Lower lobe of right lung (tissue), 2 donors: ENCODE data around the gene RNF123. TPM values are rescaled to one million over a fixed set of nuclear protein-coding genes. Genes with fewer than 3 reads are reported as not detected.
A peak's percentile ranks its signal among the peaks of the same experiment; 100 is the strongest.

Source experiments
- ATAC-seq, 2 donors: fragments of 200-7000 bp; cut with Tn5 transposase; one replicate each; pipeline ENCODE4 v1.9.1; 2020 to 2022; ENCODE audit warnings: mild to moderate bottlenecking in 2 of 2, moderate library complexity in 2 of 2
- DNase-seq: peaks from one replicate; pipeline ENCODE4 v3.0.0-alpha.2; 2020
- H3K27ac ChIP-seq: fragments of 200-600 bp; one replicate; pipeline ENCODE4 v1.8.0; 2022
- H3K27me3 ChIP-seq: fragments of 200-600 bp; one replicate; pipeline ENCODE4 v1.8.0; 2022; ENCODE audit warnings: low read depth
- H3K36me3 ChIP-seq: fragments of 200-600 bp; one replicate; pipeline ENCODE4 v1.8.0; 2022; ENCODE audit warnings: mild to moderate bottlenecking
- H3K4me1 ChIP-seq: fragments of 200-600 bp; one replicate; pipeline ENCODE4 v1.8.0; 2022
- H3K4me3 ChIP-seq: fragments of 200-600 bp; one replicate; pipeline ENCODE4 v1.8.0; 2022; ENCODE audit warnings: mild to moderate bottlenecking
- H3K9me3 ChIP-seq: fragments of 200-600 bp; one replicate; pipeline ENCODE4 v1.8.0; 2022
- CTCF ChIP-seq: fragments of 200-600 bp; IDR thresholded peaks from one replicate; pipeline ENCODE4 v1.8.0; 2022; ENCODE audit warnings: antibody characterized with exemption, mild to moderate bottlenecking
- intact Hi-C: fragments of 100-400 bp; cut with DNase I; formaldehyde crosslinking; loops from one replicate; pipeline ENCODE4 v1.11.0; 2022
- total RNA-seq: library from RNA; stranded (reverse); fragmentation: NEBNext Ultra II Directional; extraction: Animal tissue kit (Norgen Biotek cat#: 25700); gene quantifications from one replicate; pipeline ENCODE4 v1.2.1, GENCODE V29; 2021
- donor health status: DM: no; HTN: yes; CAD: no; lungs with severe emphysema.

RNF123 gene
- total RNA-seq, 1 donor from 2014 or later = 42.9 TPM

- peak within 1 kb of the TSS; percentile 67 for H3K4me3 ChIP-seq
- peak; percentile 81 to 83 for ATAC-seq
- intact Hi-C loops = no loop called here
- peak; percentile 98 for DNase-seq
- no peaks in the 10 kb centered on the region for H3K9me3 ChIP-seq
- H3K36me3 ChIP-seq = peaks cover 40% of the 10 kb centered on the region
- TF ChIP-seq CTCF = peak; percentile 65
- H3K4me1 ChIP-seq = peaks cover 34% of the 10 kb centered on the region
- peak within 1 kb of the TSS; percentile 81 for H3K27ac ChIP-seq
- no peaks in the 10 kb centered on the region for H3K27me3 ChIP-seq
These were observed 30.0 kb downstream of the RNF123 start, which contains the start of gene AMIGO3 for GRCh38 chr3:49719214-49719884. TSS of gene AMIGO3 (minus strand) at chr3:49719684. CDS start at chr3:49719465, 219 bp downstream.

DNA sequence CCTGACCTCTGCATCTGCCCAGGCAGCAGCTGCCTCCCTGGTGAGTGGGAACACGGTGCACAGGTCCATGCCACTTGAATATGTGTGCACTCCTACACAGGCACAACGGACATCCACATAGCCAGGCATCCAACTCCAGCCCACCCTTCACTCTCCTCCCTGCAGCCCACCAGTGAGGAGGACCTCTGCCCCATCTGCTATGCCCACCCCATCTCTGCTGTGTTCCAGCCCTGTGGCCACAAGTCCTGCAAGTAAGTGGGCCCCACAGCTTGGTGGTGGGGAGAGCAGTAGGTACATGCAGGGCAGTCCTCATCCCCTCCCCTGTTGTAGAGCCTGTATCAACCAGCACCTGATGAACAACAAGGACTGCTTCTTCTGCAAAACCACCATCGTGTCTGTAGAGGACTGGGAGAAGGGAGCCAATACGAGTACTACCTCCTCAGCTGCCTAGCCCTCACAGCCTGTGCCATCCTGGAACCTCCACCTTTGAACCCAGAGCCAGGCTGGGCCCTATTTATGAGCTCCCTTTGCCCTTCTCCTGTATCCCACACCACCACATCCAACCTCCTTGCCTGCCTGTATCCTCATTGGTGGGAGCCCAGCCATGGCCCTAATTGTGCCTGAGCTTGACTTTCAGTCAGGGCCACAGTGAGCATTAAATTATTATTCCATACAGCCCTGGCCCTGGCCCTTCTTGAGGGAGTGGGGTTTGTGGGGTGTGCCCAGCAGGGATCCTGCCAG lies 31.7 kb downstream of the RNF123 start:
- TF ChIP-seq CTCF = no peak
- no peaks in the 10 kb centered on the region for H3K9me3 ChIP-seq
- intact Hi-C loops = no loop called here
- no peak overlapping the region for H3K4me3 ChIP-seq
- no peak for ATAC-seq
- peaks cover 43% of the 10 kb centered on the region for H3K4me1 ChIP-seq
- DNase-seq = no peak
- H3K27ac ChIP-seq = no peak overlapping the region
- no peaks in the 10 kb centered on the region for H3K27me3 ChIP-seq
- H3K36me3 ChIP-seq = peaks cover 42% of the 10 kb centered on the region

- no peak for TF ChIP-seq CTCF
- H3K9me3 ChIP-seq = no peaks in the 10 kb centered on the region
- H3K4me3 ChIP-seq = no peak overlapping the region
- no peak for DNase-seq
- intact Hi-C loops = no loop called here
- H3K36me3 ChIP-seq = peaks cover 42% of the 10 kb centered on the region
- no peak overlapping the region for H3K27ac ChIP-seq
- H3K4me1 ChIP-seq = peaks cover 43% of the 10 kb centered on the region
- no peaks in the 10 kb centered on the region for H3K27me3 ChIP-seq
- no peak for ATAC-seq
These were observed 32.2 kb downstream of the RNF123 start for GRCh38 chr3:49721596-49721895.

DNA sequence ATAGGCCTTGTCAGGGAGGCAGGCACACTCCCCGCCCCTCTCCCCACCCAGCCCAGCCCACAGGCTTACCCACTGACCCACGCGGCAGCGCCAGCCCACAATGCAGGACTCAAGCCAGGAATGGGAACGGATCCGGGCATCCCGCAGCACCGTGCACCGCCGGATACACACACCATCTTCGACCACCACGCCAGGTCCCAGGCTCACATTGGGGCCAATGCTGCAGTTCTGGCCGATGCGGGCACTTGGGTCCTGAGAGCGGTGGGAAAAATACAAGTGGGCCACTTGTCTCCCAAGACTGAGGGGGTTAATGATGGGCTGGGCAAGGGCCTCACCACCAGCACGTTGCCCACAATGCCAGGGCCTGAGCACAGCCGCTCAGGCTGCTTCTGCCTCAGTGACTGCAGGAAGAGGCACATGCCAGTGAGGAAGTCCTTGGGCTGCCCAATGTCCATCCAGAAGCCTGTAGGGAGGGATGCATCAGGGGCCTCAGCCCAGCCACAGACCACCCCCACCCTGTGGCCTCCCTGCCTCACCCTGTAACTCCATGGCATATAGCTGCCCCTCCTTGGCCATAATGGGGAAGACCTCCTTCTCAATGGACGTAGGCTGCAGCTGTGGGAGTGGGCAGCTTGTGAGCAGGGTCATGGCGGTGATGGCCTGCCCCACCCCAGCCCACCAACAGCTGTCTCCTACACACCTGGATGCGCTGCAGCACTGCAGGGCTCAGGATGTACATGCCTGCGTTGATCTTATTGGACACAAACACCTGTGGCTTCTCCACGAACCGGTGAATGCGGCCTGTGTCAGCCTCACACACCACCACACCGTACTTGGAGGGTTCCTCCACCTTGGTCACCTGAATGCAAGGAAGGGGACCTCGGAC lies 32.8 kb downstream of the RNF123 start:
- H3K36me3 ChIP-seq = peaks cover 43% of the 10 kb centered on the region
- no peaks in the 10 kb centered on the region for H3K9me3 ChIP-seq
- ATAC-seq (no peak), DNase-seq (no peak)
- no peaks in the 10 kb centered on the region for H3K27me3 ChIP-seq
- TF ChIP-seq CTCF = no peak
- peak overlapping the region; percentile 97 for H3K27ac ChIP-seq
- intact Hi-C loops = no loop called here
- H3K4me1 ChIP-seq = peaks cover 43% of the 10 kb centered on the region
- H3K4me3 ChIP-seq = peak overlapping the region; percentile 96

- Histone ChIP-seq H3K4me1 (peaks cover 43% of the 10 kb centered on the region), H3K27me3 (no peaks in the 10 kb centered on the region), H3K4me3 (peak overlapping the region; percentile 96), H3K36me3 (peaks cover 50% of the 10 kb centered on the region), H3K27ac (peak overlapping the region; percentile 97), H3K9me3 (no peaks in the 10 kb centered on the region)
- no peak for TF ChIP-seq CTCF
- intact Hi-C loops = no loop called here
- ATAC-seq (no peak), DNase-seq (no peak)
These were observed 33.5 kb downstream of the RNF123 start for GRCh38 chr3:49722896-49723295.
